Stomach (tissue), 9 donors: ENCODE measurements around the gene CYP2W1. TPM values are rescaled to one million over a fixed set of nuclear protein-coding genes. Genes with fewer than 3 reads are reported as not detected.
A peak's percentile ranks its signal among the peaks of the same experiment; 100 is the strongest.

Experiments used
- DNase-seq, 2 donors: peaks; one replicate each; pipeline versions ENCODE4 v3.0.0 to v3.0.0-alpha.2; 2013 to 2019
- H3K27ac ChIP-seq, 5 donors: fragments of 200-600 bp in 4 of 5; sonication (generic) in 4 of 5; one replicate each; pipeline ENCODE4 v1.5.1; 2013 to 2019; ENCODE audit warnings: mild to moderate bottlenecking in 1 of 5, moderate library complexity in 1 of 5
- H3K27me3 ChIP-seq, 3 donors: fragments of 200-600 bp; sonication (generic); one replicate each; pipeline ENCODE4 v1.5.1; 2017 to 2019; ENCODE audit warnings: mixed run types in 1 of 3
- H3K36me3 ChIP-seq, 4 donors: fragments of 200-600 bp; sonication (generic); 1 replicate in 3 of 4; 2 replicates in 1 of 4; pipeline ENCODE4 v1.5.1; 2016 to 2019
- H3K4me1 ChIP-seq, 4 donors: fragments of 200-600 bp; sonication (generic); one replicate each; pipeline ENCODE4 v1.5.1; 2016 to 2019
- H3K4me3 ChIP-seq, 4 donors: fragments of 200-600 bp; sonication (generic) in 3 of 4; one replicate each; pipeline ENCODE4 v1.5.1; 2016 to 2019; ENCODE audit warnings: mild to moderate bottlenecking in 1 of 4
- H3K9me3 ChIP-seq, 4 donors: fragments of 200-600 bp; sonication (generic); one replicate each; pipeline ENCODE4 v1.5.1; 2016 to 2019
- EP300 ChIP-seq: sonication (generic); formaldehyde crosslinking; IDR thresholded peaks from one replicate; pipeline ENCODE4 v1.6.1; 2017; ENCODE audit warnings: antibody characterized with exemption
- POLR2A ChIP-seq, 4 donors: fragments of 450-650 bp; IDR thresholded peaks; one replicate each; pipeline ENCODE4 v1.6.1; 2016; ENCODE audit warnings: antibody characterized with exemption in 4 of 4, control low read depth in 2 of 4, mild to moderate bottlenecking in 1 of 4, moderate library complexity in 1 of 4
- POLR2AphosphoS5 ChIP-seq, 3 donors: sonication (generic); formaldehyde crosslinking; IDR thresholded peaks; one replicate each; pipeline ENCODE4 v1.6.1; 2016; ENCODE audit warnings: antibody characterized with exemption in 3 of 3
- WGBS, 5 donors: extraction: QIAGEN DNeasy Blood & Tissue Kit in 3 of 5; methylation state at CpG; one replicate each; pipeline versions ENCODE4 v1.1.5 to v1.1.7; 2013 to 2018; 5-methylcytosine and 5-hydroxymethylcytosine counted together
- intact Hi-C: fragments of 100-400 bp; cut with DNase I; formaldehyde crosslinking; loops from one replicate; pipeline ENCODE4 v1.15.1; 2023; ENCODE audit warnings: low total_unique reads
- polyA plus RNA-seq, 3 donors: library from polyadenylated mRNA; stranded (reverse); fragments of 200-250 nt; gene quantifications; one replicate each; pipeline ENCODE4 v1.2.3, GENCODE V29; 2013
- total RNA-seq, 5 donors: library from RNA; depleted of rRNA; stranded (reverse); fragments of >200 nt; gene quantifications; one replicate each; pipeline versions ENCODE4 v1.1.0 to v1.2.3, GENCODE V29; 2014 to 2016
- TF ChIP-seq, protein P1 (sequence below), 7 experiments: fragments of 450-650 bp in 4 of 7; fragments of 200-600 bp in 3 of 7; sonication (generic) in 3 of 7; IDR thresholded peaks; one replicate each; pipeline ENCODE4 v1.5.1; 2016 to 2019; ENCODE audit warnings: antibody characterized with exemption in 7 of 7, control low read depth in 2 of 7, mild to moderate bottlenecking in 1 of 7
- donor health status: healthy with polysubstance abuse.
- donor health status: Bipolar disorder and iron deficiency.
- donor health status: healthy.

The CYP2W1 gene
- total and polyA plus RNA-seq, 8 donors, result 0.31 to 7.0 (median 0.65) TPM; not detected in 5

GRCh38 chr7:974820-975681 is 7.9 kb upstream of the CYP2W1 start, which contains the start of gene COX19:
Gene COX19 (minus strand): TSS chr7:975549. CDS start chr7:975509, 40 bp downstream.
- Histone ChIP-seq H3K9me3 (no peaks in the 10 kb centered on the region), H3K4me3 (peak within 1 kb of the TSS; percentile 72 to 97 (median 92)), H3K27me3 (no peaks in the 10 kb centered on the region), H3K27ac (peak within 1 kb of the TSS; percentile 83 to 99 (median 97)), H3K4me1 (peaks cover 30 to 74% (median 65%) of the 10 kb centered on the region in 4 donors), H3K36me3 (peaks cover 15 to 35% (median 34%) of the 10 kb centered on the region in 4 donors)
- peak; percentile 91 to 97 for DNase-seq
- 0 to 1% (median 0%) methylated on average over 12 to 78 of the region's 78 CpGs for WGBS, 5 donors
- TF ChIP-seq, protein P1, sequence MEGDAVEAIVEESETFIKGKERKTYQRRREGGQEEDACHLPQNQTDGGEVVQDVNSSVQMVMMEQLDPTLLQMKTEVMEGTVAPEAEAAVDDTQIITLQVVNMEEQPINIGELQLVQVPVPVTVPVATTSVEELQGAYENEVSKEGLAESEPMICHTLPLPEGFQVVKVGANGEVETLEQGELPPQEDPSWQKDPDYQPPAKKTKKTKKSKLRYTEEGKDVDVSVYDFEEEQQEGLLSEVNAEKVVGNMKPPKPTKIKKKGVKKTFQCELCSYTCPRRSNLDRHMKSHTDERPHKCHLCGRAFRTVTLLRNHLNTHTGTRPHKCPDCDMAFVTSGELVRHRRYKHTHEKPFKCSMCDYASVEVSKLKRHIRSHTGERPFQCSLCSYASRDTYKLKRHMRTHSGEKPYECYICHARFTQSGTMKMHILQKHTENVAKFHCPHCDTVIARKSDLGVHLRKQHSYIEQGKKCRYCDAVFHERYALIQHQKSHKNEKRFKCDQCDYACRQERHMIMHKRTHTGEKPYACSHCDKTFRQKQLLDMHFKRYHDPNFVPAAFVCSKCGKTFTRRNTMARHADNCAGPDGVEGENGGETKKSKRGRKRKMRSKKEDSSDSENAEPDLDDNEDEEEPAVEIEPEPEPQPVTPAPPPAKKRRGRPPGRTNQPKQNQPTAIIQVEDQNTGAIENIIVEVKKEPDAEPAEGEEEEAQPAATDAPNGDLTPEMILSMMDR (IDR thresholded peaks at IDR 0.05), result no peak
- TF ChIP-seq POLR2A (IDR thresholded peaks at IDR 0.05) (peak in 1 of 4 donors; percentile 56), POLR2AphosphoS5 (IDR thresholded peaks at IDR 0.05) (peak; percentile 78 to 94 (median 94))
- intact Hi-C loops, result no loop called here

DNA sequence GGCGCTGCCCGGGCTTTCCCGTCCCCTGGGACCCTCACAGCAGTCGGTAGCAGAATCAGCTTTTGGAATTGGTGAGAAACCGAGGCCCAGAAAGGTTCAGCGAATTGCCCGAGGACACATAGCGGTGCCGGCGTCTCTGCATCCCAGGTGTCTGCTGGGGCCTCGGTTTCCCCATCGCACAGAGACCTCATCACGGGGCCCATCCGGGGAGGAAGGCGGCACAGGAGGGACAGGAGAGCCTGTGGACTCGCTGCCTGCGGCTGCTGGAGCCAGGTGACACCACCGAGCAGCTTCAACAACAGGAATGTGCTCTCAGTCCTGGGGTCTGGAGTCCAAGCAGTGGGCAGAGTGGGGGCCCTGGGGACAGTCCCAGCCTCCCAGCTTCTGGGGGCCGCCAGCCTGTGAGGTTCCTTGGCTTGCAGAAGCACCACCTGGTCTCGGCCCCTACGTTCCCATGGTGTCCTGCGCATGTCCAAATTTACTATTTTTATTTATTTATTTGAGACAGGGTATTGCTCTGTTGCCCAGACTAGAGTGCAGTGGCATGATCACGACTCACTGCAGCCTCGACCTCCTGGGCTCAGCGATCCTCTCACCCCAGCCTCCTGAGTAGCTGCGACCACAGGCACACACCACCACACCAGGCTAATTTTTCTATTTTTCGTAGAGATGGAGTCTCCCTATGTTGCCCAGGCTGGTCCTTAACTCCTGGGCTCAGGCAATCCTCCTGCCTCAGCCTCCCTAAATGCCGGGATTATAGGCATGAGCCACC is 7.1 kb upstream of the CYP2W1 start:
- no peak for TF ChIP-seq EP300
- TF ChIP-seq, protein P1 (IDR thresholded peaks at IDR 0.05), result no peak
- TF ChIP-seq POLR2A (IDR thresholded peaks at IDR 0.05), result no peak
- TF ChIP-seq POLR2AphosphoS5 (IDR thresholded peaks at IDR 0.05), result no peak
- WGBS, 5 donors, result 37 to 58% (median 46%) methylated on average over 13 to 28 of the region's 28 CpGs
- Histone ChIP-seq H3K4me1 (peaks cover 30 to 71% (median 62%) of the 10 kb centered on the region in 4 donors), H3K4me3 (peak overlapping the region; percentile 72 to 97 (median 92)), H3K36me3 (peaks cover 9 to 27% (median 25%) of the 10 kb centered on the region in 4 donors), H3K27me3 (no peaks in the 10 kb centered on the region), H3K27ac (peak overlapping the region; percentile 49 to 99 (median 97)), H3K9me3 (no peaks in the 10 kb centered on the region)
- DNase-seq, result peak in 1 of 2 donors; percentile 44
- intact Hi-C loops, result no loop called here

- Histone ChIP-seq H3K27me3 (peaks cover 0 to 3% (median under 1%) of the 10 kb centered on the region in 3 donors), H3K9me3 (no peaks in the 10 kb centered on the region), H3K27ac (peak overlapping the region; percentile 49 to 99 (median 83)), H3K4me3 (no peak overlapping the region), H3K36me3 (peaks cover 4 to 17% (median 16%) of the 10 kb centered on the region in 4 donors), H3K4me1 (peaks cover 30 to 60% (median 56%) of the 10 kb centered on the region in 4 donors)
- DNase-seq, result no peak
- 32 to 73% (median 44%) methylated on average over 17 to 19 of the region's 19 CpGs for WGBS, 5 donors
- intact Hi-C loops, result no loop called here
- TF ChIP-seq, protein P1 (IDR thresholded peaks at IDR 0.05), result no peak
- no peak for TF ChIP-seq EP300
- TF ChIP-seq POLR2A (IDR thresholded peaks at IDR 0.05), result no peak
- TF ChIP-seq POLR2AphosphoS5 (IDR thresholded peaks at IDR 0.05), result no peak
Observed at GRCh38 chr7:976901-977325, 6.1 kb upstream of the CYP2W1 start.
